NB4 (cell line): Measurements from ENCODE around the gene TRDN.

Experiments used
- DNase-seq: peaks from one replicate; pipeline ENCODE4 v3.0.0; 2010; ENCODE audit warnings: low read depth
- H3K4me3 ChIP-seq: one replicate; pipeline ENCODE4 v1.5.1; 2011; ENCODE audit warnings: mild to moderate bottlenecking, low read depth, low read length, moderate library complexity
- MYC ChIP-seq: IDR thresholded peaks from 2 replicates; pipeline ENCODE4 v1.6.1; 2011; ENCODE audit warnings: low read depth, low read length
- POLR2A ChIP-seq: IDR thresholded peaks from 2 replicates; pipeline ENCODE4 v1.6.1; 2011; ENCODE audit warnings: mild to moderate bottlenecking; ENCODE audit not compliant: insufficient read length; ENCODE audit errors: extremely low read depth
- TF ChIP-seq, protein P1 (sequence below): IDR thresholded peaks from 2 replicates; pipeline ENCODE4 v1.6.1; 2011; ENCODE audit warnings: low read depth, low read length
- TF ChIP-seq, protein P2 (sequence below): IDR thresholded peaks from one replicate; pipeline ENCODE4 v1.5.1; 2012; ENCODE audit warnings: low read depth, low read length

The TRDN gene

DNA sequence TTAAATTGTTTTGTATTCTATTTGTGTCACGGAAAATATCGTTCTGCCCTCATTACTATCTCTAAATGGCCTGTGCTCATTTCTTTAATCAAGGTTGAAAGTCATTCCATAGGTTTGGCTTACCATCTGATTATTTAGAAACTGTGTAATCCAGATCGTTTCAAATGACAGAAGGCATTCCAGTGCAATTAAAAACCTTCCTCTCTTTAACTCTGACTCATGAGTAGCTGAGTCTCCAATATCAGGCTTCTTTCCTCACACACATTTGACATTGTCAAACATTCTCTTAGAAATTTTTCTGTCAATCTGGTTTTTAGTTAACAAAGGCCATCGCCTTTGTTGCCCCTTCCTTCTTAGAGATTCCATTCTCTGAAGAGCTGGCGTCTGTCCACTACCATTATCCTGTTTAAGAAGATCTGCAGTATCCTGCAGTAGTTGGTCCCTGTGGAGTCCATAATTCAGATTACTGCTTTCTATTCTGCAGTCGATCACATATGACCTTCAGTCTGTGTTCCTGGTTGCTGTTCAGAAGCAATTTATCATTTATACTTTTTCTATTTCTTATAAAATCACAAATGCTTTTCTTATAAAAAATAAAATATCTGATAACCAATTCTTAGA, 3.9 kb upstream of the TRDN start:
- no peak for DNase-seq
- no peak overlapping the region for H3K4me3 ChIP-seq
- TF ChIP-seq, protein P1, sequence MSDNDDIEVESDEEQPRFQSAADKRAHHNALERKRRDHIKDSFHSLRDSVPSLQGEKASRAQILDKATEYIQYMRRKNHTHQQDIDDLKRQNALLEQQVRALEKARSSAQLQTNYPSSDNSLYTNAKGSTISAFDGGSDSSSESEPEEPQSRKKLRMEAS: no peak
- TF ChIP-seq, protein P2, sequence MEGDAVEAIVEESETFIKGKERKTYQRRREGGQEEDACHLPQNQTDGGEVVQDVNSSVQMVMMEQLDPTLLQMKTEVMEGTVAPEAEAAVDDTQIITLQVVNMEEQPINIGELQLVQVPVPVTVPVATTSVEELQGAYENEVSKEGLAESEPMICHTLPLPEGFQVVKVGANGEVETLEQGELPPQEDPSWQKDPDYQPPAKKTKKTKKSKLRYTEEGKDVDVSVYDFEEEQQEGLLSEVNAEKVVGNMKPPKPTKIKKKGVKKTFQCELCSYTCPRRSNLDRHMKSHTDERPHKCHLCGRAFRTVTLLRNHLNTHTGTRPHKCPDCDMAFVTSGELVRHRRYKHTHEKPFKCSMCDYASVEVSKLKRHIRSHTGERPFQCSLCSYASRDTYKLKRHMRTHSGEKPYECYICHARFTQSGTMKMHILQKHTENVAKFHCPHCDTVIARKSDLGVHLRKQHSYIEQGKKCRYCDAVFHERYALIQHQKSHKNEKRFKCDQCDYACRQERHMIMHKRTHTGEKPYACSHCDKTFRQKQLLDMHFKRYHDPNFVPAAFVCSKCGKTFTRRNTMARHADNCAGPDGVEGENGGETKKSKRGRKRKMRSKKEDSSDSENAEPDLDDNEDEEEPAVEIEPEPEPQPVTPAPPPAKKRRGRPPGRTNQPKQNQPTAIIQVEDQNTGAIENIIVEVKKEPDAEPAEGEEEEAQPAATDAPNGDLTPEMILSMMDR: no peak
- TF ChIP-seq POLR2A (no peak), MYC (no peak)

DNA sequence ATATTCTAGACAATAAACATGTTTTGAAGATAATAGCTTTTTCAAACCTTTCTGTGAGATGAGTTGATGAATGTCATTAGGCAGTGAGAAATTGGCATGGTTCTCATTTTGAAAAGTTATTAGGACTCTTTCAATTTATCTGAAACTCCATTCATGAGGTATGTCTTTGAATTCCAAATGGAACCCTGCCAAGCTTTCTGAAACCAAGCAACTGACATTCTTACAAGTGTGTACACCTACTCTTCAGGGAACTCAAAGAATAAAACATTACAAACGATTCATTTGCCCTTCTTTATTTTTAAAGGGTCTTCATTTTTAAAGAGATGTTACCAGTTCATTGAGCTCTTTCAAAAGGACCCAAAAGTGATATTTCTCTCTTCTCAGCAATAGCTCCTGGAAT, 2.1 kb upstream of the TRDN start:
- H3K4me3 ChIP-seq: no peak overlapping the region
- TF ChIP-seq, protein P1: no peak
- TF ChIP-seq POLR2A: no peak
- TF ChIP-seq, protein P2: no peak
- no peak for TF ChIP-seq MYC
- no peak for DNase-seq

DNA sequence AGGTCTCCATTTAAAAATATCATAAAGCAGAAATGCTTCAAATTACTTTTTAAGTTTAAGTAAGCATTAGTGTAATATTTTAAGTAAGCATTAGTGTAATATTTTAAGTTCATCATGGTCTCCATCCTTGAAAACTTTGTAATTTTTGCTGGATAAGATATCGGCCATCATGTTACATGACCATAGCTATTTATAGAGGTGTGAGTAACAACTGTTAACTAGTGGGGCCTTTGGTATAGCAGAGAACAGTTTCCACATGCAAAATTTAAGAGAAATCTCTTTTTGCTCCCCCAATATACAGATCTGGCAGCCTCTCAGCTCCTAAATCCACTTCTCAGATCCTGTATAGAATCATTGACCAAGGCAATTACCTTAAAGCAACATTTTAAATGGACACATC, 468 bp downstream of the TRDN start:
- no peak for DNase-seq
- H3K4me3 ChIP-seq: no peak overlapping the region
- TF ChIP-seq, protein P1: no peak
- TF ChIP-seq MYC (no peak), POLR2A (no peak)
- TF ChIP-seq, protein P2: no peak

DNA sequence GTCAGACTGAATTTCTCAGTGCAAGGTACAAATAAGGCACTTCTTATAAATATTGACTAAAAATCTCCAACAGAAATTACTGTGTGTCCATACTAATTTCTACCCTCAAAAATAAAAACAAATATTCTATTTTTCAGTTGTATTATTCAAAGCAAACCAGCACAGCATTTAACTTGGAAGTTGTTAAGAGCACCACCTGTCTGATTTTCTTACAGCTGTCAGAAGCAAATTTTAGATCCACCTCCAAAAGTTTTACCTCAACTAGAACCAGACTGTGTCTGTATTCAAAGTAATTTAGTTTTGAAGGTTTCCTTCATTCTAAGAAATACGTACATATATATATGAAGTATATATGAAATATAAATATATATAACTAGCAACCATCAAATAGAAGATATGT, 1.2 kb downstream of the TRDN start:
- DNase-seq: no peak
- no peak for TF ChIP-seq MYC
- TF ChIP-seq, protein P2: no peak
- no peak overlapping the region for H3K4me3 ChIP-seq

DNA sequence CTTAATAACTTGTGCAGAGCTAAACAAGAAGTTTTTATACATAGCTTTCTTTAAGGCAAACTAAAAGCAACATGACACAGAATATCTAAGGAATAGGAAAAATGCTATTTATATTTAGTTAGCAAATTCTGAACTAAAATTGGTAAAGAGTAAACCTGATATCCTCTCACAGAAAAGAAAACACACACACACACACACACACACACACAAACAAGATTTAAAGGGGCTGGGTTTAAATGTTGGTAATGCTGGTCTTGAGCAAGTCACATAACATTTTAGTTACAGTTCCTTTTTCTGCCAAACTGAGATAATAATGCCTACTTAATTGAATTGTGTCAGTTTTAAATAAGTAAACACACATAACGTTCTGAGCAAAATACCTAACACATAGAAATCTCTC, 1.6 kb downstream of the TRDN start:
- H3K4me3 ChIP-seq: no peak overlapping the region
- no peak for DNase-seq
- TF ChIP-seq MYC: no peak
- TF ChIP-seq POLR2A: no peak
- TF ChIP-seq, protein P1: no peak
- TF ChIP-seq, protein P2: no peak

DNA sequence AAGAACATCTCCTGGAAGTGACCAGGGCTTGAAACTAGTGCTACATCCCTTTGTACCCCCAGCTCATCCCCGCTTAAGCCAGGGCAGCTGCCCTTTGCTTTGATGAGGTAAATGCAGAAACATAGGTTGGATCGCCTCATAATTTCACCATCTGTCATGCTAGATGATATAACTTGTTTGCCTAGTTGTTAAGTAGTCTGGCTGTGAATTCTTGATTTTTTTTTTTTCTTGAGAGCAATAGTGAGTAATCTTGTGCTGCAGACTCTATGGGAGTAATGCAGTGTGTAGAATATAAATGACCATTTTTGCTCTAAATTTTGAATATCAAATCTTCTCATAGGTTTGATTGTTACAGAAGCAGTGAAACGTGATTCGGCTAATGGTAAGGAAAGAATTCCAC, 4.1 kb downstream of the TRDN start:
- H3K4me3 ChIP-seq: no peak overlapping the region
- DNase-seq: no peak
- TF ChIP-seq, protein P2: no peak
- TF ChIP-seq POLR2A (no peak), MYC (no peak)
- TF ChIP-seq, protein P1: no peak
